Epidermal melanocyte (primary cell): ENCODE data around the gene MPRIP.

Experiments used
- DNase-seq: peaks from one replicate; pipeline ENCODE4 v3.0.0; 2011; ENCODE audit warnings: low spot score; ENCODE audit not compliant: insufficient read length

The MPRIP gene

GRCh38 chr17:17051380-17051779 is 9.1 kb downstream of the MPRIP start:
- no peak for DNase-seq

GRCh38 chr17:17051791-17052461 is 9.7 kb downstream of the MPRIP start:
- DNase-seq: no peak

GRCh38 chr17:17052462-17053221 is 10.4 kb downstream of the MPRIP start:
- DNase-seq: no peak

GRCh38 chr17:17053446-17054379 is 11.5 kb downstream of the MPRIP start:
- DNase-seq: no peak

- no peak for DNase-seq
Observed at GRCh38 chr17:17054636-17055035, 12.4 kb downstream of the MPRIP start.

GRCh38 chr17:17055286-17056155 is 13.3 kb downstream of the MPRIP start:
- DNase-seq: no peak

- no peak for DNase-seq
Observed at GRCh38 chr17:17056156-17056539, 13.9 kb downstream of the MPRIP start.

- DNase-seq: no peak
Observed at GRCh38 chr17:17057057-17057551, 14.8 kb downstream of the MPRIP start.

GRCh38 chr17:17058304-17058703 is 16.0 kb downstream of the MPRIP start:
- DNase-seq: no peak

GRCh38 chr17:17059301-17059890 is 17.1 kb downstream of the MPRIP start:
- no peak for DNase-seq

- DNase-seq: no peak
Observed at GRCh38 chr17:17060001-17060922, 18.0 kb downstream of the MPRIP start.

GRCh38 chr17:17060930-17061329 is 18.7 kb downstream of the MPRIP start:
- DNase-seq: no peak

- DNase-seq: no peak
Observed at GRCh38 chr17:17061516-17061915, 19.3 kb downstream of the MPRIP start.

GRCh38 chr17:17062356-17062755 is 20.1 kb downstream of the MPRIP start:
- no peak for DNase-seq

GRCh38 chr17:17062866-17063265 is 20.6 kb downstream of the MPRIP start:
- no peak for DNase-seq

GRCh38 chr17:17063546-17064122 is 21.4 kb downstream of the MPRIP start:
- DNase-seq: peak; percentile 55

- DNase-seq: no peak
Observed at GRCh38 chr17:17064322-17064721, 22.1 kb downstream of the MPRIP start.

- no peak for DNase-seq
Observed at GRCh38 chr17:17066021-17066420, 23.8 kb downstream of the MPRIP start.

- no peak for DNase-seq
Observed at GRCh38 chr17:17067257-17067656, 25.0 kb downstream of the MPRIP start.
